Kasumi-1 (cell line): Measurements from ENCODE around the gene HSPB8.

Experiments
- DNase-seq, 2 experiments: peaks; one replicate each; lab custom pipeline; 2025; lab: John Stamatoyannopoulos, UW

HSPB8 gene

DNA sequence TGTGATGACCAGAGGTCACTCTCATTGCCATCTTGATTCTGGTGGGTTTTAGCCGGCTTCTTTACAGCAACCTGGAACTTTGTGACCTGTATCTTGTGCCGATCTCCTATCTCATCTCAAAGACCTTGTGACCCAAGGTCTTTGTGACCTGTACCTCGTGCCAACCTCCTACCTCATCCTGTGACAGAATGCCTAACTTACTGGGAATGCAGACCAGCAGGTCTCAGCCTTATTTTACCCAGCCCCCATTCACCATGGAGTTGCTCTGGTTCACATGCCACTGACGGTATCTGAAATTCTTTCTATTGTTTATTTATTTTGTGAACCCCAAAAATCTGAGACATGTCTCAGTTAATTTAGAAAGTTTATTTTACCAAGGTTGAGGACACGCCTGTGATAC, 7.4 kb upstream of the HSPB8 start:
- DNase-seq, result no peak

DNA sequence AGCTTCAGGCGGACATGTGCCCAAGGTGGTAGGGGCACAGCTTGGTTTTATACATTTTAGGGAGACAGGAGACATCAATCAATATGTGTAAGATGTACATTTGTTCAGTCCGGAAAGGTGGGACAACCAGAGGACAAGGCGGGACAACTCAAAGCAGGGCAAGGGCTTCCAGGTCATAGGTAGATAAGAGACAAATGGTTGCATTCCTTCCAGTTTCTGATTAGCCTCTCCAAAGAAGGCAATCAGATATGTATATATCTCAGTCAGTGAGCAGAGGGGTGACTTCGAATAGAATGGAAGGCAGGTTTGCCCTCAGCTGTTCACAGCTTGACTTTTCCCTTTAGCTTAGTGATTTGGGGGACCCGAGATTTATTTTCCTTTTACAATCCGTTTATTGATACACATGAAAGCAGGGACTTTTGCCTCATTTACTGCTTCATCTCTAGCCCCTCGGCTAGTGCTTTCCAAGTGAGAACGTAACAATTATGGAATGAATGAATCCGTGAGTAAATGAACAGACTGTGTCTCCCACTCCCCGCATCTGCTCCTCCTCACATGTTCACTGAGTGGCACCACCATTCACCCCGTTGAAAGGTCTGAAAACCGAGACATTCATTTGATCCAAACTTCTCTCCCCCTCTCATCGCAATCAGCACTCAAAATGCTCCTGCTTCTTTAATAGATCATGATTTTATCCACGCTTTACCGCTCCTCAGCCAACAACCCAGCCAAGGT, 6.9 kb upstream of the HSPB8 start:
- DNase-seq, result no peak

DNA sequence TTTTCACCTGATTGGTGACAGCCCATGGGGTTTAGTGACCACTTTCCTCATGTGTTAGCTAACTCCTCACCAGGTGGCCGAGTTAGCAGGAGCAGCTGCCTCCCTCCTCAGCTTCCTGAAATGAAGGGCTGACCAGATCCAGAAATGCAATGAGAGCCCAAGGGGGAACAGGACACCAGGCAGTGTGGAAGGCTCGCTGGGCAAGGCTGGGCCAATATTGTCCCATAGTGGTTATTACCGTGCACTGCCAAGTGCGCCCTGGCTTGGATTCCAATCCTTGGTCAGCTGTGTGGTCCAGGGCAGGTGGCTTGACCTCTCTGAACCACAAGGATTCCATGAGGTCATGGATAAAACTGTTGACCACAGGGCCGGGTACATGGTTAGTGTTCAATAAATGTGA, 3.6 kb upstream of the HSPB8 start:
- DNase-seq, result no peak

DNA sequence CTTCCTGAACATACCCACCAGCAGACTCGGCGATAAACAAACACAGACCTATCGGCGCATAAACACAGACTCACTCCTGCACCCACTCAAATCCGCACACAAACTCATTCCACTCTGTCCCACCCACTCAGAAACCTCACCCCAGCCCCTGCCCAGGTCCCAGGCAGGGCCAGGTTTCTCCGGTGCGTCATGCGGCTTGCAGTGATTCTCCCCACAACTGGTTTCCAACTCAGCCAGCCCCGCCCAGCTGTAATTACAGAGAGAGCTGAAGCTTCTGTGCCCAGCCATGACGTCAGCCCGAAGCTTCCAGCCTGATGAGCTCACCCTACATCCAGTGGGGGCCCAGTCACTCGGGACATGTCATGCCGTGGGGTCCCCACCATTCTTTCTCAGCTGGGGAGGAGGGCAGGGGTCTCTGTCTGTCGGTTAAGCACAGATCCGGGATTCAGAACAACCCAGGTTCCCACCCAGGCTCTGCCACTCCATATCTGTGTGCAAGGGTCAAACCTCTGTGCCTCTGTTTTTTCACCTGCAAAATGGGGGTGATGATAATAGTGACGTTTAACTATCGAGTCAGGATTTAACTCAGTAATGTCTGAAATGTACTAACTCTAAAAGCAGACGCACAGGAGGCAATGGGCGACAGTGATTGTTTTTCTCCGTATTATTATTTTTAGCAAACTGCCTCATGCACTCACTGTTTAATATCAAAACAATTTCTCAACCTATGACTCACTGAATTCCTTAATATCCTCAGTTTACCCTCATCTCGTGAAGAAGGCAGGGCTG, 2.3 kb upstream of the HSPB8 start:
- no peak for DNase-seq

DNA sequence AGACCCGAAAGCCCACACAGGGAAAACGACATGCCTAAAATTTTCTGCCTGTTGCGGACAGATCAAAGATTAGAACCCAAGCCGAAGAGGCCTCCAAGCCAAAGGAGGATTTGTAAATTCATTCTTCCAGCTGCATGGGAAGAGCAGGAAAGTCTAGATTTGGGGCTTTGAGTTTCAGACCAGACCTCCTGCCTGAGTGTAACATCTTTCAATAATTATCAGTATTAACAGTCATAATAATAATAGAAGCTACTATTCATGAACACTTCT, 1.7 kb upstream of the HSPB8 start:
- DNase-seq, result no peak

DNA sequence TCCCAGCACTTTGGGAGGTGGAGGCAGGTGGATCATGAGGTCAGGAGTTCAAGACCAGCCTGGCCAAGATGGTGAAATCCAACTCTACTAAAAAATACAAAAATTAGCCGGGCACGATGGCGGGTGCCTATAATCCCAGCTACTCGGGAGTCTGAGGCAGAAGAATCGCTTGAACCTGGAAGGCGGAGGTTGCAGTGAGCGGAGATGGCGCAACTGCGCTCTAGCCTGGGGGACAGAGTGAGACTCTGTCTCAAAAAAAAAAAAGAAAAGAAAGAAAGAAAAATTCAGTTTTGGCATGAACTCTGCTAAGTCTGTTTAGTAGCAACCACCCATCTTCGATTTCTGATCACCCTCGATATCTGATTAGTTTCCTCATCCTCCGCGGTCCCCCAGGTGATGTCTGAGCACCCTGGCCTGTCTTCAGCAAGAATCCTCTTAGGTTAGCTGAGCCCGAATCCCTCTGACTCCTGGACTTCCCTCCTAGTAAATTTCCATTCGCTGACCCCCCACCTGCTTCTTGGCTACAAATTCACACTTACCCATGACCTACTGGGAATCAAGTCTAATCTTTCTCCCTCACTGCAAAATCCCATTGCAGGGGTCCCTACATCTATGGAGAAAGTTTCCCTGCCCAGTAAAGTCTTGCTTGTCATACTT, 879 bp upstream of the HSPB8 start:
- DNase-seq, result no peak

DNA sequence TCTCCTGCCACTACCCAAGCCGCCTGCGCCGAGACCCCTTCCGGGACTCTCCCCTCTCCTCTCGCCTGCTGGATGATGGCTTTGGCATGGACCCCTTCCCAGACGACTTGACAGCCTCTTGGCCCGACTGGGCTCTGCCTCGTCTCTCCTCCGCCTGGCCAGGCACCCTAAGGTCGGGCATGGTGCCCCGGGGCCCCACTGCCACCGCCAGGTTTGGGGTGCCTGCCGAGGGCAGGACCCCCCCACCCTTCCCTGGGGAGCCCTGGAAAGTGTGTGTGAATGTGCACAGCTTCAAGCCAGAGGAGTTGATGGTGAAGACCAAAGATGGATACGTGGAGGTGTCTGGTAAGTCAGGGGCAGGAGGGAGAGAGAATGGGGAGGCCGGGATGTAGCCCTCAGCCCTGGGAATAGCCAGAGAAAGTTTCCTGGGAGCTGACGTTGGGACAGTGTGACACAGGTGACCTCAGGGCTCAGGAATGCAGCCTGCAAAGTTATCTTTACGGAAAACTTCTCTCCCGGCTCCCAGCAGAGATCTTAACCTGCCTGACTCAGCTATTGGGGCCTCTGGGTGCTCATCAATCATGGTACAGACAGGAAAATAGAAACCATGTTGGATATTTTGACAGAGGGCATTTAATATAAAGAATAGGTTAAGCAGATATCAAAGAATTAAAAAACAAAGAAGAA, 747 bp downstream of the HSPB8 start:
- DNase-seq, result no peak

DNA sequence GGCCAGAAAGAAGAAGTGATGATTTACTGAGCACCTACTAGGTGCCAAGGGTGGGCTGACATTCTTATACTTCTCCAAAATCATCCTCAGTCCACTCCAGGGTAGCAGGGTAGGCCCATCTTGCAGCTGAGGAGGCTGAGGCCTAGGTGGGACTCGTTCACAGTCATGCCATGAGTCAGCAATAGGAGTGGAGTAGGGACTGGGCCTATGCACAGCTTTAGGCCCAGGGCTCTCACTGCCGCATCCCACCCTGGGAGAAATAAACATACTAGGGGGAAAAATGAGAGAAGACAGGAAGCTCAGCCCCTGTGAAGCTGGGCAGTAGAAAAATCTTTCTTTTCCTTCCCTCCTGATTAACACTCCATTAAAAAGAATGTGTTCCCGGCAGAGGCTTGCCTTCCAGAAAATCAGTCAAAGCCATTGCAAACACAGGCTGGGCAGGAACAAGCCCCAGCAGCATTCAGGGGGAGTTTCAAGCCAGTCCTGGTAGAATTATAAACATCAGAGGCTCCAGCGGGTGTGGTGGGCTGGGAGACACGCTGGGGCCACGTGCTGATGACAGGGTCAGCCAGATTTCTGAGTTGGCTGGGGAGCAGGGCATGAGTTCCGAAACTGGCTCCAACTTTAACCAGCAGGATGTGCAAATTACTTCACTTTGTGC, 1.8 kb downstream of the HSPB8 start:
- no peak for DNase-seq

DNA sequence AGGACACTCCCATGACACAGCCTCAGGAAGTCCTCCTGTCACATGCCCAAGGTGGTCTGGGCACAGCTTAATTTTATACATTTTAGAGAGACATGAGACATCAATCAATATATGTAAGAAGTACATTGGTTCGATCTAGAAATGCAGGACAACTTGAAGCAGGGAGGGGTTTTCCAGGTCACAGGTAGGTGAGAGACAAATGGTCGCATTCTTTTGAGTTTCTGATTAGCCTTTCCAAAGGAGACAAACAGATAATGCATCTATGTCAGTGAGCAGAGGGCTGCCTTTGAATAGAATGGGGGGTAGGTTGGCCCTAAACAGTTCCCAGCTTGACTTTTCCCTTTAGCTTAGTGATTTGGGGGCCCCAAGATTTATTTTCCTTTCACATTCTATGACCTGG, 2.5 kb downstream of the HSPB8 start:
- no peak for DNase-seq

DNA sequence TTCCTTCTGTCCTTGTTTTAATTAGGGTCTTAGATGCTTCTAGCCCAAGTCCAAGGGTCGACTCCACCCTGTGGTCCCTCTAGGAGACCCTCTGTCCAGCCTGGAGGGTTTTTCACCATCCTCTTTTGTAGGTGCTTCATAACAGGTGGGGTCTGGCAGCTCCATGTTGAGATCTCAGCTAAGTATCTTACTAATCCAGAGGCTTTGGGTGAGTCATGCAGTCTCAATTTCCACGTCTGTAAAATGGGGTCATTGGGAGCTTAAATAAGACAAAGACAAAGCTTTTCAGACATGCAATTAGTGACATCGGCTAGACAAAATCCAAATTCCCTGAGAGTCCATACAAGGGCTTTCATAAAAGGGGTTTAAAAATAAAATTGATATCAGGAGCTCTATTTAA, 3.2 kb downstream of the HSPB8 start:
- no peak for DNase-seq

DNA sequence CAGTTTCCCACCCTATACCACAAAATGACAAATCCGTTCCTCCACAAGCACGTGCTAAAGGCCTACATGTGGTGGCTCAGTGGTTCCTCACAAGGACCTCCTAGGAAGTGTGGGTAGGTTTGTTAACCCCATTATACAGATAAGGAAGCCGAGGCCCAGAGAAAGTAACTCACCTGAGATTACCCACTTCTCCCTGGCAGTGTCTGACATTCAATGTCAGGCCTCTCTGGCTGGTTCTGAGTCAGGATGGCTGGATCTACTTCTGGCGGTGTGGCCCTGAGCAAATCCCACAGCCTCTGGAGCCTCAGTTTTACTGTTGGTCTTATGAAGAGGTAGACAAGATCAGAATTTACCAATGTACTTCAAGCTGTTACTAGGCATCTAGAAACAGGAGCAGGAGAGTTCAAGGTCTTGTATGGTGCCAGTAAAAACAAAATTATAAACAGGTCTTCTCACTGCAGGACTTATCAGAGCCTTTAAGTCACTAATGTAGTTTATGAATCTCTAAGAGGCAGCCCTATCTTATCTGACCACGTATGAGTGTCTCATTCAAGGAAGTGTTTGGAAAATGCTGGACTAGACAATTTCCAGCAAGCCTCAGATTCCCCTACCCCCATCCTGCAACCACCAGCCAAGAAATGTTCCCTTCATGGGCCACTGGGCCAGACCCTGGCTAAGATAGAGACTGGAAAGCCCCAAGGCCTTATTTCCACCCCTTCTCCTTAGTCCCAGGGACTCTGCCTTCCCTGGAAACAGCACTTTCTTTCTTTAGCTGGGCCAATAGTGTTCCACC, 4.2 kb downstream of the HSPB8 start:
- DNase-seq, result no peak

DNA sequence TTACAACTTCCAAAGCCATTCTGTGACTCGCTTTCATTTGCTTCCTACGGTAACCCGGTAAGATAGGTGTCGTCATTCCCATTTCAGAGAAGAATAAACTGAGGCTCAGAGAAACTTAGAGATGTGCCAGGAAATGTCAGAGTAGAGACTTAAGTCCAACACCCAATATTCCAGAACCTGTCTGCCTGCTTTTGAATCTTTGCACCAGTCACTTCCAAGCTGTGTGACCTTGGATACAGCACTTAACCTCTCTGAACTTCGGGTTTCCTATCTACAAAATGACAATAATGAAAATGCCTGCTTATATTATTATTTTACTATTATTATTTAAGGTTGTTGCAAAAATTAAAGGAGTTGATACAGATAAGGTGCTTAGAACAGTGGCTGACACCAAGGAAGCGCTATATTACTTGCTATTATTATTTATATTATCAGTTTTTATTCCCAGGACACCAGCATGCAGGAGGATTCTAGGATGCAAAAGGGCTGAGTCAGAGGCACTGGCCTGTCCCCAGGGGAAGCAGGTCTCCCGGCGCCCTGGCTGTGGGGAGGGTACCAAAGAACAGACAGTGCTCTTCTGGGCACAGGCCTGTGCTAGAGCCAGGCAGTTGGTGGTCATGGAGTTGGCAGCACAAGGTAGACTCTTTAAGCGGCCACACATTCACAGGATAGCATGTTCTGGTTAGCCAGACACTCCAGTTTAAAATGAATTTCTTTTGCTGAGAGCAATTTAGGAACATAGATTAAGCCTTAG, 5.4 kb downstream of the HSPB8 start:
- DNase-seq, result no peak

DNA sequence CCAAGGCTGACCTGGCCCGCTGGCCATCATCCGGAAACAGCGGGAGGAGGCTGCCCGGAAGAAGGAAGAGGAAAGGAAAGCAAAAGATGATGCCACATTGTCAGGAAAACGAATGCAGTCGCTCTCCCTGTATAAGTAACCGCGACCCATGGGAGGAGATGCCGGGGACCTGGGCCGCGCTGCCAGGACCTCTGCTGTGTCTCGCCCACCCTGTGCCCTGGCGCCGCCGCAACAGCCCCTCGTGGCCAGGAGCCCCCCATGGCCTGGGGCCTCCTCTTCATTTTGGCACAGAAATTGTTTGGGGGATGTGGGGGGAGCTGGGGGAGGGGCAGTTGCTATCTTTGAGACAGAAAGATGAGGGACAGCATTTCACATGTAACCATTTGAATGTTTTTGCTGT, 16.5 kb downstream of the HSPB8 start:
- DNase-seq, result no peak

DNA sequence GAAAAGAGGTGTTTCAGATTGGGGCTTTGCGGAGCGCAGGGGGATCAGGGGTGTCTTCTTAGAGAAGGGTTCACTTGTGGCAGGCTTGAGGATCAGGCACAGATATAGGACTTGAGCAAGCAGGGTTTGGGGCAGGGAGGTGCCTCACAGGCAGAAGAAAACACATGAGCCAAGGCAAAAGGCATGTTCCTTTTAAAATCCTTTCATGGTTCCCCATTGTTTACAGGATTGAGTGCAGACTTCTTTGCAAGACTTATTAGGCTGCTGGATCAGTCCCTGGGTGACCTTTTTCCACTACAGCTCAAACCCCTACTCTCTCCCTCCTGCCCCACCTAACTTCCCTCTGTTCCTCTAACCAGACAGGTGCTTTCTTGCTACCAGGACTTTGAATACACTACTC, 19.7 kb downstream of the HSPB8 start:
- DNase-seq, result no peak

DNA sequence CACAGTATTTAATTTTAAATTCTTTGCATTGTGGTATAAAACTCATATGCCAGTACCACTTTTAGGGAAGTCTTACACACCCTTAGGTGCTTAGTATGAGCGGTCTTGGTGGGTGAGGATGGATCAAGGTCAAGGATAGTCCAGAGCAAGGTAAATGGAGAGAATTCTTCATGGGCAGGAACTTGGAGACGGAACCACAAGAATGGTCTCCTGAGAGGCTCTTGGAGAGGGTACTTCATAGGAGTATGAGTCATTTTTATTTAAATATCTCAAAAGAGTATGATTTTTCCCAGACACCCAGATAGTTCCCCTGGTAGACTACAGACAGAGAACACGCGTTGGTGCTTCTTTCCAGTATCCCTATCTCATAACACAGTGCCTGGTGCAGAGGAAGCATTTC, 21.9 kb downstream of the HSPB8 start:
- no peak for DNase-seq

DNA sequence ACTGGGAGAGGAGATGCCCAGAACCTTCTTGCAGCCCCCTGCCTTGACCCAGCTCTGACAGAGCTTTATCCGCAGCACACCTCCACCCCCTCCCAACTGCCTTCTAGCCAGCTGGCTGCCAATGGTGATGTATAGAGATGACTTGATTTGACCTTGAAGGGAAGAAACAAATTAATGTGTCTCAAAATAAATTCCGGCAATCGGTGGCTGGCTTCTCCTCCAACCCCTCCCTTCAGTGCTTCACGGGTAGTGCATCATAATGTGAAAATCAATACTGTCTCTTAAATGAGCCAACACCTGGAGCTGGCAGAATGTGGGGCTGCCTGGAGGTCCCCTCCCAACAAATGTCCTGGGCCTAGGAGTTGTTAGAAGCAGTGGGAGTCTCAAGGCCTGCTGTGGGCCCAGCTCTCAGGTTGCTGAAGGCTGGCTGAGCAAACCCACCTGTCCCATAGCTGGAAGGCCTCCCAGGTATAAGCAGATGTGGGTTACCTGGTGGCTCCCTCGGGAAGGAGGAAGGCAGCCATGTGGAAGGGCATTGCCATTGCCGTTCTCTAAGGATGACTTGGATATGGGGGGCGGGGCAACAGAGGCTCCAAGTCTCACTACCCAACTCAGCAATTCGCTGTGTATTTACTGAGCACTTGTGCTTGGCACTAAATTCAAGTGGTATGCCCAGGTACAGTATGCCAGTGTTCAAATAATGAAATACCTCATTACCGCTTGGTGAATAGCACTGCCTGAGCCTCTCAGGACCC, 23.2 kb downstream of the HSPB8 start:
- DNase-seq, result no peak

DNA sequence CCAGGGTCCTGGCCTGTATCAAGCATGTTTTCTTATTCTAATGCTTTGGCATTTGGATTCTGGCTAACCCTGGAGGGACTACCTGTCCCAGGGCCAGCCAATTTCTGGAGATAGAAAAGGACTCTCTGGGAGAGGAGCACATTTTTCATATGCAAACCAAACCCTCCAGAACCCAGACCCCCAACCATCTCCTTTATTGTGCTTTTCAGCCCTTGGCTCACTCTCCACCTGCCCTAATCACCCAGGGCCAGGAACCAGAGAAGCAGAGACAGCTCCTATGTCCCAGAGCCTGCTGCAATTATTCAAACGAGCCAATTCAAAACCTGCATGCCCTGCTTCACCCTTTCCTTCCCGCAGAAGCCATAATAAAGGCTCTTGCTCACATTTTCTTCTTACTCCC, 23.8 kb downstream of the HSPB8 start:
- DNase-seq, result no peak

DNA sequence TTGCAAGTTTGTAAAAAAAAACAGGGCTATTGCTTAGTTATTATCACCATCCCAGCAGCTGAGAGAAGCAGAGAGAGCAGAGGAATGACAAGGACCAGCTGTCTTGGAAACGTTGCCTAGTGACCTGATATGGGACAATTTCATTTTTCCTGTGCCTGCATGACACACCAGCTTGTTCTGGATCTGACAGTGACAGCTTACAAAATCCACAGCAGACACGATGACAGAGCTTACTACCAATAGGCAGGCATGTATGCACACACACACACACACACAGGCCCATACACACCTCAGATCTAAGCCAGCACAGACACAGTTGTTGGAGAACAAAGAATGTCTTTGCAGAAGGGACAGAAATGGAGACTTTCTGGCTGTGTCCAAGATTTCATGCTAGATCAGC, 25.4 kb downstream of the HSPB8 start:
- DNase-seq, result no peak

DNA sequence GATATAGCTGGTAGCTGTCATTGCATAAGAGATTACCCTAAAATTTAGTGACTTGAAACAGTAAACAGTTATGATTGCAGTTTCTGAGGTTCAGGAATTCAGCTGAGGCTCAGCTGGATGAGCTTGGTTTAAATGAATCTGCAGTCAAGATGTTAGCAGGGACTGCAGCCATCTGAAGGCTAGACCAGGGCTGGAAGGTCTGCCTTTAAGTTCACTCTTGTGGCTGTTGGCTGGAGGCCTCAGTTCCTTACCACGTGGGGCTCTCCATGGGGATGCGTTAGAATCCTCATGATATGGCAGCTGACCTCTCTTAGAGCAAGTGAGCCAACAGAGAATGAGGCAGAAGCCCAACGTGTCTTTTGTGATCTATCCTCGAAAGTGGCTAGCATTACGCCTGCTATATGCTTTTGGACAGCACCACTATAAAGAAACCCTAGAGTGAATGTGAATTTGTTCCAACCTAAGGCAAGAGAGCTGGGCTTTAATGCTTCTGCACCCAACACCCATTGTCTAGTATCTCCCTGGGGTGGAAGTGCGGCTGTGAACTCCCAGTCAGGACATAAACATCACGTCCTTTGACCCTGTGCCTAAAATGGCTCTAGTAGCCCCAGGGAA, 26.0 kb downstream of the HSPB8 start:
- DNase-seq, result no peak
